Uterus (tissue), 4 donors: ENCODE data around the gene PCDHGA11. TPM values are rescaled to one million over a fixed set of nuclear protein-coding genes. Genes with fewer than 3 reads are reported as not detected.
"Not testable (repeated sequence)": the region's sequence is repeated elsewhere in the genome, so short reads cannot be mapped to it uniquely, and the experiment has no call there.

Source experiments
- DNase-seq, 2 donors: peaks; one replicate each; pipeline ENCODE4 v3.0.0-alpha.2; 2019 to 2020
- H3K27ac ChIP-seq, 2 donors: fragments of 200-600 bp; sonication (generic); 1 replicate in 1 of 2; 2 replicates in 1 of 2; pipeline ENCODE4 v1.5.1; 2016 to 2018
- H3K27me3 ChIP-seq, 2 donors: fragments of 200-600 bp; sonication (generic); one replicate each; pipeline ENCODE4 v1.5.1; 2018 to 2019; ENCODE audit warnings: control low read depth in 1 of 2
- H3K36me3 ChIP-seq, 2 donors: fragments of 200-600 bp; sonication (generic); one replicate each; pipeline ENCODE4 v1.5.1; 2019; ENCODE audit warnings: control low read depth in 1 of 2
- H3K4me1 ChIP-seq, 2 donors: fragments of 200-600 bp; sonication (generic); one replicate each; pipeline ENCODE4 v1.5.1; 2018 to 2019; ENCODE audit warnings: control low read depth in 1 of 2
- H3K4me3 ChIP-seq, 2 donors: fragments of 200-600 bp; sonication (generic); 1 replicate in 1 of 2; 2 replicates in 1 of 2; pipeline ENCODE4 v1.5.1; 2018 to 2019; ENCODE audit warnings: mild to moderate bottlenecking in 1 of 2
- H3K9me3 ChIP-seq, 2 donors: fragments of 200-600 bp; sonication (generic); one replicate each; pipeline ENCODE4 v1.5.1; 2019; ENCODE audit warnings: control low read depth in 1 of 2
- POLR2A ChIP-seq, 2 donors: fragments of 450-650 bp; IDR thresholded peaks; one replicate each; pipeline ENCODE4 v1.6.1; 2016; ENCODE audit warnings: antibody characterized with exemption in 2 of 2, mild to moderate bottlenecking in 1 of 2, moderate library complexity in 1 of 2
- intact Hi-C: fragments of 100-400 bp; cut with DNase I; formaldehyde crosslinking; loops from one replicate; pipeline ENCODE4 v1.15.1; 2023; ENCODE audit warnings: low total_unique reads
- total RNA-seq, 4 donors: library from RNA; depleted of rRNA in 3 of 4; stranded (reverse); fragments of >200 nt in 3 of 4; gene quantifications; one replicate each; pipeline versions ENCODE4 v1.1.0 to v1.2.4, GENCODE V29; 2014 to 2023
- TF ChIP-seq, protein P1 (sequence below), 4 experiments: fragments of 200-600 bp in 2 of 4; fragments of 450-650 bp in 2 of 4; sonication (generic) in 2 of 4; IDR thresholded peaks; one replicate each; pipeline ENCODE4 v1.5.1; 2016 to 2019; ENCODE audit warnings: antibody characterized with exemption in 4 of 4, mild to moderate bottlenecking in 2 of 4, moderate library complexity in 1 of 4
- donor health status: DM: yes; HTN: yes; CAD: no.

Gene PCDHGA11
- total RNA-seq, 4 donors from 2014 or later: 9.4 to 13.2 (median 12.0) TPM

DNA sequence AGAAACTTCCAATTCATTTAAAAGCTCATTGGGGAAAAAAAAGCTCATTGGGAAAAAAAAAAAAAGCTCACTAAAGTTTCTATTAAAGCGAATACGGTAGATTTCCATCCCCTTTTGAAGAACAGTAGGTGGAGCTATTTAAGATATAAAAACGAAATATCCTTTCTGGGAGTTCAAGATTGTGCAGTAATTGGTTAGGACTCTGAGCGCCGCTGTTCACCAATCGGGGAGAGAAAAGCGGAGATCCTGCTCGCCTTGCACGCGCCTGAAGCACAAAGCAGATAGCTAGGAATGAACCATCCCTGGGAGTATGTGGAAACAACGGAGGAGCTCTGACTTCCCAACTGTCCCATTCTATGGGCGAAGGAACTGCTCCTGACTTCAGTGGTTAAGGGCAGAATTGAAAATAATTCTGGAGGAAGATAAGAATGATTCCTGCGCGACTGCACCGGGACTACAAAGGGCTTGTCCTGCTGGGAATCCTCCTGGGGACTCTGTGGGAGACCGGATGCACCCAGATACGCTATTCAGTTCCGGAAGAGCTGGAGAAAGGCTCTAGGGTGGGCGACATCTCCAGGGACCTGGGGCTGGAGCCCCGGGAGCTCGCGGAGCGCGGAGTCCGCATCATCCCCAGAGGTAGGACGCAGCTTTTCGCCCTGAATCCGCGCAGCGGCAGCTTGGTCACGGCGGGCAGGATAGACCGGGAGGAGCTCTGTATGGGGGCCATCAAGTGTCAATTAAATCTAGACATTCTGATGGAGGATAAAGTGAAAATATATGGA is 9.7 kb downstream of the PCDHGA11 start, which contains the start of gene PCDHGA12:
Gene PCDHGA12, plus strand, starts transcription at position 176 of the 782 bp plus-strand sequence. Its CDS starts 253 bp downstream, at position 429.
- no peak for TF ChIP-seq POLR2A (IDR thresholded peaks at IDR 0.05)
- TF ChIP-seq, protein P1, sequence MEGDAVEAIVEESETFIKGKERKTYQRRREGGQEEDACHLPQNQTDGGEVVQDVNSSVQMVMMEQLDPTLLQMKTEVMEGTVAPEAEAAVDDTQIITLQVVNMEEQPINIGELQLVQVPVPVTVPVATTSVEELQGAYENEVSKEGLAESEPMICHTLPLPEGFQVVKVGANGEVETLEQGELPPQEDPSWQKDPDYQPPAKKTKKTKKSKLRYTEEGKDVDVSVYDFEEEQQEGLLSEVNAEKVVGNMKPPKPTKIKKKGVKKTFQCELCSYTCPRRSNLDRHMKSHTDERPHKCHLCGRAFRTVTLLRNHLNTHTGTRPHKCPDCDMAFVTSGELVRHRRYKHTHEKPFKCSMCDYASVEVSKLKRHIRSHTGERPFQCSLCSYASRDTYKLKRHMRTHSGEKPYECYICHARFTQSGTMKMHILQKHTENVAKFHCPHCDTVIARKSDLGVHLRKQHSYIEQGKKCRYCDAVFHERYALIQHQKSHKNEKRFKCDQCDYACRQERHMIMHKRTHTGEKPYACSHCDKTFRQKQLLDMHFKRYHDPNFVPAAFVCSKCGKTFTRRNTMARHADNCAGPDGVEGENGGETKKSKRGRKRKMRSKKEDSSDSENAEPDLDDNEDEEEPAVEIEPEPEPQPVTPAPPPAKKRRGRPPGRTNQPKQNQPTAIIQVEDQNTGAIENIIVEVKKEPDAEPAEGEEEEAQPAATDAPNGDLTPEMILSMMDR (IDR thresholded peaks at IDR 0.05): peak in 3 of 4 experiments; percentile 12 to 31 (median 18)
- Histone ChIP-seq H3K27me3 (no peaks in the 10 kb centered on the region), H3K36me3 (no peaks in the 10 kb centered on the region), H3K27ac (peak within 1 kb of the TSS; percentile 7 to 11), H3K4me3 (peak within 1 kb of the TSS; percentile 19), H3K4me1 (no peaks in the 10 kb centered on the region), H3K9me3 (peaks cover 0 to 98% of the 10 kb centered on the region in 2 donors)
- DNase-seq: peak; percentile 41 to 44
- intact Hi-C loops: no loop called here

DNA sequence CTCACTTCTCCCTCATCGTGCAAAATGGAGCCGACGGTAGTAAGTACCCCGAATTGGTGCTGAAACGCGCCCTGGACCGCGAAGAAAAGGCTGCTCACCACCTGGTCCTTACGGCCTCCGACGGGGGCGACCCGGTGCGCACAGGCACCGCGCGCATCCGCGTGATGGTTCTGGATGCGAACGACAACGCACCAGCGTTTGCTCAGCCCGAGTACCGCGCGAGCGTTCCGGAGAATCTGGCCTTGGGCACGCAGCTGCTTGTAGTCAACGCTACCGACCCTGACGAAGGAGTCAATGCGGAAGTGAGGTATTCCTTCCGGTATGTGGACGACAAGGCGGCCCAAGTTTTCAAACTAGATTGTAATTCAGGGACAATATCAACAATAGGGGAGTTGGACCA is 10.4 kb downstream of the PCDHGA11 start:
- intact Hi-C loops: no loop called here
- peak overlapping the region in 1 of 2 donors; percentile 19 for H3K4me3 ChIP-seq

DNA sequence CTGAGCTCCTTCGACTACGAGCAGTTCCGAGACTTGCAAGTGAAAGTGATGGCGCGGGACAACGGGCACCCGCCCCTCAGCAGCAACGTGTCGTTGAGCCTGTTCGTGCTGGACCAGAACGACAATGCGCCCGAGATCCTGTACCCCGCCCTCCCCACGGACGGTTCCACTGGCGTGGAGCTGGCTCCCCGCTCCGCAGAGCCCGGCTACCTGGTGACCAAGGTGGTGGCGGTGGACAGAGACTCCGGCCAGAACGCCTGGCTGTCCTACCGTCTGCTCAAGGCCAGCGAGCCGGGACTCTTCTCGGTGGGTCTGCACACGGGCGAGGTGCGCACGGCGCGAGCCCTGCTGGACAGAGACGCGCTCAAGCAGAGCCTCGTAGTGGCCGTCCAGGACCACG is 11.5 kb downstream of the PCDHGA11 start:
- H3K4me3 ChIP-seq, H3K27ac ChIP-seq, intact Hi-C loops, H3K36me3 ChIP-seq, H3K4me1 ChIP-seq, H3K27me3 ChIP-seq, DNase-seq: not testable (repeated sequence)
- H3K9me3 ChIP-seq: peaks cover 0 to 95% of the 10 kb centered on the region in 2 donors

More for the DNA sequence above, 10.4 kb downstream of the PCDHGA11 start:
- H3K27me3 ChIP-seq: no peaks in the 10 kb centered on the region
- H3K27ac ChIP-seq: no peak overlapping the region
- no peaks in the 10 kb centered on the region for H3K36me3 ChIP-seq
- H3K4me1 ChIP-seq: no peaks in the 10 kb centered on the region
- DNase-seq: no peak
- TF ChIP-seq, protein P1 (IDR thresholded peaks at IDR 0.05): no peak
- TF ChIP-seq POLR2A (IDR thresholded peaks at IDR 0.05): no peak
- H3K9me3 ChIP-seq: peaks cover 0 to 98% of the 10 kb centered on the region in 2 donors

DNA sequence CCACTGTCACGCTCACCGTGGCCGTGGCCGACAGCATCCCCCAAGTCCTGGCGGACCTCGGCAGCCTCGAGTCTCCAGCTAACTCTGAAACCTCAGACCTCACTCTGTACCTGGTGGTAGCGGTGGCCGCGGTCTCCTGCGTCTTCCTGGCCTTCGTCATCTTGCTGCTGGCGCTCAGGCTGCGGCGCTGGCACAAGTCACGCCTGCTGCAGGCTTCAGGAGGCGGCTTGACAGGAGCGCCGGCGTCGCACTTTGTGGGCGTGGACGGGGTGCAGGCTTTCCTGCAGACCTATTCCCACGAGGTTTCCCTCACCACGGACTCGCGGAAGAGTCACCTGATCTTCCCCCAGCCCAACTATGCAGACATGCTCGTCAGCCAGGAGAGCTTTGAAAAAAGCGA is 11.9 kb downstream of the PCDHGA11 start:
- H3K27me3 ChIP-seq, H3K4me3 ChIP-seq, H3K4me1 ChIP-seq, intact Hi-C loops, DNase-seq, H3K27ac ChIP-seq, H3K36me3 ChIP-seq: not testable (repeated sequence)
- peaks cover 0 to 95% of the 10 kb centered on the region in 2 donors for H3K9me3 ChIP-seq

DNA sequence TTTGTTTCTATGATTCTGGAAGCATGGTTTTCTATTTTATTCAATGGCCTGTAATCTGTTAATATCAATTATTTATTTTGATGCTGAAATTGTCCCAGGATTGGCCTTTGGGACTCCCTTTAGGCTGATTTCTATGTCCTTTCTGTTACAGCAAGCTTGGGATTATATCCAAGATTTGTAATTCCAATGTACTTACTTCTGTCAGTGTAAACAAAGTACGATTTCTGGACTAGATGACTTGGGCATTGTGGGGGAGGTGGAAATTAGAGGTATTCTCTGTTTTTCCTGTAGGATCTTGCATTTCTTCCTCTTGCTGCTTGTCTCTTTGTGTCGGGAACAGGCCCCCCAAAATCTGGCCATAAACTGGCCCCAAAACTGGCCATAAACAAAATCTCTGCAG is 13.2 kb downstream of the PCDHGA11 start:
- intact Hi-C loops: no loop called here
- no peak for DNase-seq
- no peaks in the 10 kb centered on the region for H3K27me3 ChIP-seq
- TF ChIP-seq, protein P1 (IDR thresholded peaks at IDR 0.05): no peak
- TF ChIP-seq POLR2A (IDR thresholded peaks at IDR 0.05): no peak
- no peaks in the 10 kb centered on the region for H3K36me3 ChIP-seq
- H3K4me1 ChIP-seq: no peaks in the 10 kb centered on the region
- no peak overlapping the region for H3K27ac ChIP-seq
- peaks cover 0 to 85% of the 10 kb centered on the region in 2 donors for H3K9me3 ChIP-seq
- no peak overlapping the region for H3K4me3 ChIP-seq

DNA sequence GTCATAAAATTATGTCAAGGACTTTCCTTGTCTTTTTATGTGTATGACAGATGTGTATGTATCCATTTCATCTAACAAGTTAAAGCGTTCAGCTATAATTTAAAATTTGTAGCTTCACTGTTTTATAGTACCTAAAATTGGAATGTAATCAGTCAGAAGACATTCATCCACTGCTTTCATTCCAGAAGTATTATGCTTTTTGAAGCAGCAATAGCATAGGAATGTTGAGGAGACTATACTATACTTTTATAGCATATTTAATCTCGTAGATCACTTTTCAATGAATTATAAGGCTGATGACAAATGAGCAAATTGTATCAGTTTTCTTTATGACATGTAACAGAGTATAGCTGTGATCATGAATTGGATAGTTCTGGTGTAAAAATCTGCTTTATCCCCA is 16.4 kb downstream of the PCDHGA11 start:
- Histone ChIP-seq H3K4me1 (no peaks in the 10 kb centered on the region), H3K36me3 (no peaks in the 10 kb centered on the region), H3K27ac (no peak overlapping the region), H3K9me3 (peaks cover 0 to 74% of the 10 kb centered on the region in 2 donors), H3K4me3 (no peak overlapping the region), H3K27me3 (no peaks in the 10 kb centered on the region)
- DNase-seq: no peak
- TF ChIP-seq, protein P1 (IDR thresholded peaks at IDR 0.05): no peak
- intact Hi-C loops: no loop called here
